OCI-M1 (cell line): ENCODE data around the gene ARHGAP20.
A peak's percentile ranks its signal among the peaks of the same experiment; 100 is the strongest.

Experiments
- DNase-seq: peaks from one replicate; lab custom pipeline; 2025; lab: John Stamatoyannopoulos, UW

Gene ARHGAP20

GRCh38 chr11:110614031-110614430, 98.2 kb downstream of the ARHGAP20 start:
- DNase-seq, result no peak

- no peak for DNase-seq
Measured at GRCh38 chr11:110613197-110613918, 98.9 kb downstream of the ARHGAP20 start.

GRCh38 chr11:110606415-110606814, 105.8 kb downstream of the ARHGAP20 start:
- no peak for DNase-seq

GRCh38 chr11:110601936-110602335, 110.3 kb downstream of the ARHGAP20 start:
- DNase-seq, result no peak

GRCh38 chr11:110600322-110600721, 111.9 kb downstream of the ARHGAP20 start:
- DNase-seq, result no peak

GRCh38 chr11:110599207-110599606, 113.0 kb downstream of the ARHGAP20 start:
- no peak for DNase-seq

- DNase-seq, result no peak
Measured at GRCh38 chr11:110598725-110599124, 113.5 kb downstream of the ARHGAP20 start.

- no peak for DNase-seq
Measured at GRCh38 chr11:110587972-110588371, 124.3 kb downstream of the ARHGAP20 start.

GRCh38 chr11:110587129-110587528, 125.1 kb downstream of the ARHGAP20 start:
- no peak for DNase-seq

GRCh38 chr11:110584150-110584549, 128.1 kb downstream of the ARHGAP20 start:
- no peak for DNase-seq

GRCh38 chr11:110582728-110583432, 129.4 kb downstream of the ARHGAP20 start:
- peak; percentile 57 for DNase-seq

- DNase-seq, result no peak
Measured at GRCh38 chr11:110580571-110580970, 131.7 kb downstream of the ARHGAP20 start.

GRCh38 chr11:110573411-110573810, 138.8 kb downstream of the ARHGAP20 start:
- no peak for DNase-seq

GRCh38 chr11:110571081-110571720, 141.0 kb downstream of the ARHGAP20 start:
- no peak for DNase-seq

- peak; percentile 65 for DNase-seq
Measured at GRCh38 chr11:110566577-110566976, 145.7 kb downstream of the ARHGAP20 start.

GRCh38 chr11:110565357-110566336, 146.6 kb downstream of the ARHGAP20 start:
- DNase-seq, result peak; percentile 99

- DNase-seq, result no peak
Measured at GRCh38 chr11:110564676-110565356, 147.4 kb downstream of the ARHGAP20 start.

- DNase-seq, result no peak
Measured at GRCh38 chr11:110544779-110545178, 167.5 kb downstream of the ARHGAP20 start.

- no peak for DNase-seq
Measured at GRCh38 chr11:110538154-110538553, 174.1 kb downstream of the ARHGAP20 start.

- no peak for DNase-seq
Measured at GRCh38 chr11:110530900-110531741, 181.1 kb downstream of the ARHGAP20 start.
